Stomach (tissue), 4 donors: Measurements from ENCODE around the gene UGP2.

Source experiments
- EP300 ChIP-seq: sonication (generic); formaldehyde crosslinking; IDR thresholded peaks from one replicate; pipeline ENCODE4 v1.6.1; 2017; ENCODE audit warnings: antibody characterized with exemption
- POLR2A ChIP-seq, 4 donors: fragments of 450-650 bp; IDR thresholded peaks; one replicate each; pipeline ENCODE4 v1.6.1; 2016; ENCODE audit warnings: antibody characterized with exemption in 4 of 4, control low read depth in 2 of 4, mild to moderate bottlenecking in 1 of 4, moderate library complexity in 1 of 4
- POLR2AphosphoS5 ChIP-seq, 3 donors: sonication (generic); formaldehyde crosslinking; IDR thresholded peaks; one replicate each; pipeline ENCODE4 v1.6.1; 2016; ENCODE audit warnings: antibody characterized with exemption in 3 of 3
- TF ChIP-seq, protein P1 (sequence below), 7 experiments: fragments of 450-650 bp in 4 of 7; fragments of 200-600 bp in 3 of 7; sonication (generic) in 3 of 7; IDR thresholded peaks; one replicate each; pipeline ENCODE4 v1.5.1; 2016 to 2019; ENCODE audit warnings: antibody characterized with exemption in 7 of 7, control low read depth in 2 of 7, mild to moderate bottlenecking in 1 of 7

DNA sequence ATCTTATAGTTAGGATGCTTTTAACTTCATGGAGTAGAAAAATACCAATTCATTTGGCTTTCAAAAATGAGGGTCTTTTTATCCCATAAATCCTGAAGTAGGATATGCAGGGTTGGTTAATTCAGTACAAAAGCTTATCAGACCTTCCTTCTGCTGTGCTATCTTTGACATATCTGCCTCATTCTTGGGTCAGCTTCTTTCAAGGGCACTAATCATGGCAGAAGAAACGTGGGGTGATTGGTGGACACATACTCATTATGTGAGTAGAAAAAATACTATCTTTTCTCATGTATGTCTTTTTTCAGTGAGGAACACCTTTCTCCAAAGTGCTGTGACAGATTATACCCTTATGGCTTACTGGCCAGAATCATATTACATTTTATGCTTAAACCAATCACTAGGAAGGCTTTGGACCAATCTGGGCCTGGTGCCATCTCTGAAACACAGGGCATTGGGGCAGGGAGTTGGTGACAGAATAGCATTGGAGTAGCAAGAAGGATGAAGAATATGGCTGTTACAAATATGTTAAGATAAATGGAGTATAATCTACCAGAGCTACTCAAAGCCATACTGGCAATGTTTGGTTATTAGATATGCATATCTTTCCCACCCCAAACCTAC is 10.1 kb downstream of the UGP2 start:
- TF ChIP-seq, protein P1, sequence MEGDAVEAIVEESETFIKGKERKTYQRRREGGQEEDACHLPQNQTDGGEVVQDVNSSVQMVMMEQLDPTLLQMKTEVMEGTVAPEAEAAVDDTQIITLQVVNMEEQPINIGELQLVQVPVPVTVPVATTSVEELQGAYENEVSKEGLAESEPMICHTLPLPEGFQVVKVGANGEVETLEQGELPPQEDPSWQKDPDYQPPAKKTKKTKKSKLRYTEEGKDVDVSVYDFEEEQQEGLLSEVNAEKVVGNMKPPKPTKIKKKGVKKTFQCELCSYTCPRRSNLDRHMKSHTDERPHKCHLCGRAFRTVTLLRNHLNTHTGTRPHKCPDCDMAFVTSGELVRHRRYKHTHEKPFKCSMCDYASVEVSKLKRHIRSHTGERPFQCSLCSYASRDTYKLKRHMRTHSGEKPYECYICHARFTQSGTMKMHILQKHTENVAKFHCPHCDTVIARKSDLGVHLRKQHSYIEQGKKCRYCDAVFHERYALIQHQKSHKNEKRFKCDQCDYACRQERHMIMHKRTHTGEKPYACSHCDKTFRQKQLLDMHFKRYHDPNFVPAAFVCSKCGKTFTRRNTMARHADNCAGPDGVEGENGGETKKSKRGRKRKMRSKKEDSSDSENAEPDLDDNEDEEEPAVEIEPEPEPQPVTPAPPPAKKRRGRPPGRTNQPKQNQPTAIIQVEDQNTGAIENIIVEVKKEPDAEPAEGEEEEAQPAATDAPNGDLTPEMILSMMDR (IDR thresholded peaks at IDR 0.05), result no peak
- no peak for TF ChIP-seq POLR2AphosphoS5 (IDR thresholded peaks at IDR 0.05)
- TF ChIP-seq POLR2A (IDR thresholded peaks at IDR 0.05), result no peak
- TF ChIP-seq EP300, result no peak
